SK-N-SH treated with all-trans-retinoic acid at 6 μM for 48 hours (cell line): ENCODE measurements around the gene BEST4.

Experiments used
- ATAC-seq: fragments of 200-7000 bp; cut with Tn5 transposase; 3 replicates; pipeline ENCODE4 v1.9.1; 2020; ENCODE audit warnings: mild to moderate bottlenecking, moderate library complexity
- ARNTL ChIP-seq: fragments of 450-650 bp; formaldehyde crosslinking; IDR thresholded peaks from 2 replicates; pipeline ENCODE4 v1.5.0; 2020; ENCODE audit warnings: low read depth, mild to moderate bottlenecking, moderate library complexity, borderline replicate concordance
- BACH2 ChIP-seq: fragments of 250-450 bp; sonication (Bioruptor Pico); IDR thresholded peaks from 2 replicates; pipeline ENCODE4 v1.9.0; 2021; ENCODE audit warnings: mild to moderate bottlenecking, borderline replicate concordance
- CSDC2 ChIP-seq: fragments of 250-450 bp; sonication (Bioruptor Pico); IDR thresholded peaks from 2 replicates; pipeline ENCODE4 v1.5.0; 2020; ENCODE audit warnings: mild to moderate bottlenecking, moderate library complexity
- CSRNP3 ChIP-seq: fragments of 250-450 bp; sonication (Bioruptor Pico); IDR thresholded peaks from 2 replicates; pipeline ENCODE4 v1.5.1; 2021; ENCODE audit warnings: mild to moderate bottlenecking, moderate library complexity
- ESRRG ChIP-seq: fragments of 250-450 bp; sonication (Bioruptor Pico); IDR thresholded peaks from 2 replicates; pipeline ENCODE4 v1.6.1; 2021; ENCODE audit warnings: mild to moderate bottlenecking
- GLIS3 ChIP-seq: fragments of 250-450 bp; sonication (Bioruptor Pico); IDR thresholded peaks from 2 replicates; pipeline ENCODE4 v1.5.0; 2020; ENCODE audit warnings: mild to moderate bottlenecking, moderate library complexity
- ISL1 ChIP-seq: fragments of 250-450 bp; sonication (Bioruptor Pico); IDR thresholded peaks from 2 replicates; pipeline ENCODE4 v2.1.2; 2022; ENCODE audit warnings: mild to moderate bottlenecking, moderate library complexity
- OSR1 ChIP-seq: fragments of 250-450 bp; sonication (Bioruptor Pico); IDR thresholded peaks from 2 replicates; pipeline ENCODE4 v1.8.0; 2022; ENCODE audit warnings: moderate library complexity, mild to moderate bottlenecking, inconsistent platforms
- PATZ1 ChIP-seq: fragments of 250-450 bp; sonication (Bioruptor Pico); IDR thresholded peaks from 2 replicates; pipeline ENCODE4 v1.8.0; 2020; ENCODE audit warnings: mild to moderate bottlenecking, moderate library complexity, borderline replicate concordance
- POU6F1 ChIP-seq: fragments of 250-450 bp; sonication (Bioruptor Pico); IDR thresholded peaks from 2 replicates; pipeline ENCODE4 v1.8.0; 2021; ENCODE audit warnings: low read depth, mild to moderate bottlenecking, moderate library complexity, borderline replicate concordance
- RARB ChIP-seq: fragments of 250-450 bp; sonication (Bioruptor Pico); IDR thresholded peaks from 2 replicates; pipeline ENCODE4 v1.8.0; 2021; ENCODE audit warnings: mild to moderate bottlenecking, moderate library complexity
- SNAI2 ChIP-seq: fragments of 250-450 bp; sonication (Bioruptor Pico); IDR thresholded peaks from 2 replicates; pipeline ENCODE4 v1.5.0; 2020; ENCODE audit warnings: mild to moderate bottlenecking, moderate library complexity
- TCF4 ChIP-seq: fragments of 250-450 bp; sonication (Bioruptor Pico); IDR thresholded peaks from 2 replicates; pipeline ENCODE4 v1.8.0; 2021; ENCODE audit warnings: mild to moderate bottlenecking, moderate library complexity, borderline replicate concordance
- TOX ChIP-seq: fragments of 250-450 bp; sonication (Bioruptor Pico); IDR thresholded peaks from 2 replicates; pipeline ENCODE4 v1.8.0; 2021; ENCODE audit warnings: mild to moderate bottlenecking, moderate library complexity, borderline replicate concordance
- TSHZ2 ChIP-seq: fragments of 250-450 bp; sonication (Bioruptor Pico); IDR thresholded peaks from 2 replicates; pipeline ENCODE4 v1.5.0; 2020; ENCODE audit warnings: mild to moderate bottlenecking, moderate library complexity
- ZFP30 ChIP-seq: fragments of 450-650 bp; formaldehyde crosslinking; IDR thresholded peaks from 2 replicates; pipeline ENCODE4 v1.5.0; 2022; ENCODE audit warnings: mild to moderate bottlenecking, moderate library complexity
- ZNF8 ChIP-seq: fragments of 450-650 bp; formaldehyde crosslinking; IDR thresholded peaks from 2 replicates; pipeline ENCODE4 v1.5.0; 2020; ENCODE audit warnings: mild to moderate bottlenecking, moderate library complexity

The BEST4 gene

GRCh38 chr1:44803312-44804095 is 15.5 kb upstream of the BEST4 start:
- TF ChIP-seq ZFP30 (CRISPR knock-in tag) = no peak
- no peak for TF ChIP-seq TOX
- TF ChIP-seq ESRRG (CRISPR knock-in tag) = no peak
- no peak for TF ChIP-seq OSR1
- TF ChIP-seq CSRNP3 (CRISPR knock-in tag) = no peak
- no peak for TF ChIP-seq GLIS3 (CRISPR knock-in tag)
- TF ChIP-seq TSHZ2 (CRISPR knock-in tag) = no peak
- no peak for TF ChIP-seq ISL1
- TF ChIP-seq, all 23 proteins: peak for 0
- ATAC-seq = no peak

- no peak for ATAC-seq
- TF ChIP-seq CSRNP3 (CRISPR knock-in tag) (no peak), ESRRG (CRISPR knock-in tag) (no peak), RARB (CRISPR knock-in tag) (no peak), GLIS3 (CRISPR knock-in tag) (no peak), ARNTL (CRISPR knock-in tag) (no peak), TOX (no peak), PATZ1 (CRISPR knock-in tag) (no peak), POU6F1 (CRISPR knock-in tag) (no peak), TSHZ2 (CRISPR knock-in tag) (no peak), OSR1 (no peak), CSDC2 (no peak), BACH2 (CRISPR knock-in tag) (no peak), ZNF8 (no peak), TCF4 (CRISPR knock-in tag) (no peak), SNAI2 (CRISPR knock-in tag) (no peak)
Observed at GRCh38 chr1:44803062-44803311, 15.0 kb upstream of the BEST4 start.
